KG1 (cell line): ENCODE measurements around the gene ITGA5.

ENCODE experiments used
- DNase-seq: peaks from one replicate; lab custom pipeline; 2025; lab: John Stamatoyannopoulos, UW

The ITGA5 gene

GRCh38 chr12:54389134-54389508 is 29.9 kb downstream of the ITGA5 start:
- no peak for DNase-seq

GRCh38 chr12:54388237-54389133 is 30.6 kb downstream of the ITGA5 start:
- DNase-seq: no peak

GRCh38 chr12:54387114-54387467 is 32.0 kb downstream of the ITGA5 start:
- DNase-seq: no peak

- DNase-seq: no peak
These were observed 32.5 kb downstream of the ITGA5 start for GRCh38 chr12:54386403-54387113.

GRCh38 chr12:54385251-54385914 is 33.7 kb downstream of the ITGA5 start:
- DNase-seq: no peak

- DNase-seq: no peak
These were observed 34.5 kb downstream of the ITGA5 start, which contains the start of gene ZNF385A for GRCh38 chr12:54384591-54385041. TSS of gene ZNF385A (minus strand) at chr12:54384733. CDS start at chr12:54384514, 219 bp downstream.

- no peak for DNase-seq
These were observed 35.9 kb downstream of the ITGA5 start for GRCh38 chr12:54383041-54383609.

GRCh38 chr12:54381136-54381535 is 37.9 kb downstream of the ITGA5 start:
- DNase-seq: no peak

- DNase-seq: no peak
These were observed 39.5 kb downstream of the ITGA5 start for GRCh38 chr12:54379398-54380201.

GRCh38 chr12:54378796-54379397 is 40.2 kb downstream of the ITGA5 start:
- DNase-seq: no peak

GRCh38 chr12:54377797-54378515 is 41.1 kb downstream of the ITGA5 start:
- no peak for DNase-seq

GRCh38 chr12:54377007-54377406 is 42.1 kb downstream of the ITGA5 start:
- DNase-seq: no peak

GRCh38 chr12:54376596-54376995 is 42.5 kb downstream of the ITGA5 start:
- DNase-seq: no peak

- DNase-seq: no peak
These were observed 43.8 kb downstream of the ITGA5 start for GRCh38 chr12:54375259-54375579.

- no peak for DNase-seq
These were observed 44.4 kb downstream of the ITGA5 start for GRCh38 chr12:54374562-54375258.

GRCh38 chr12:54373649-54374561 is 45.2 kb downstream of the ITGA5 start:
- no peak for DNase-seq

GRCh38 chr12:54372113-54372806 is 46.8 kb downstream of the ITGA5 start:
- no peak for DNase-seq
